ENCODE data around the gene AMACR.

AMACR gene

DNA sequence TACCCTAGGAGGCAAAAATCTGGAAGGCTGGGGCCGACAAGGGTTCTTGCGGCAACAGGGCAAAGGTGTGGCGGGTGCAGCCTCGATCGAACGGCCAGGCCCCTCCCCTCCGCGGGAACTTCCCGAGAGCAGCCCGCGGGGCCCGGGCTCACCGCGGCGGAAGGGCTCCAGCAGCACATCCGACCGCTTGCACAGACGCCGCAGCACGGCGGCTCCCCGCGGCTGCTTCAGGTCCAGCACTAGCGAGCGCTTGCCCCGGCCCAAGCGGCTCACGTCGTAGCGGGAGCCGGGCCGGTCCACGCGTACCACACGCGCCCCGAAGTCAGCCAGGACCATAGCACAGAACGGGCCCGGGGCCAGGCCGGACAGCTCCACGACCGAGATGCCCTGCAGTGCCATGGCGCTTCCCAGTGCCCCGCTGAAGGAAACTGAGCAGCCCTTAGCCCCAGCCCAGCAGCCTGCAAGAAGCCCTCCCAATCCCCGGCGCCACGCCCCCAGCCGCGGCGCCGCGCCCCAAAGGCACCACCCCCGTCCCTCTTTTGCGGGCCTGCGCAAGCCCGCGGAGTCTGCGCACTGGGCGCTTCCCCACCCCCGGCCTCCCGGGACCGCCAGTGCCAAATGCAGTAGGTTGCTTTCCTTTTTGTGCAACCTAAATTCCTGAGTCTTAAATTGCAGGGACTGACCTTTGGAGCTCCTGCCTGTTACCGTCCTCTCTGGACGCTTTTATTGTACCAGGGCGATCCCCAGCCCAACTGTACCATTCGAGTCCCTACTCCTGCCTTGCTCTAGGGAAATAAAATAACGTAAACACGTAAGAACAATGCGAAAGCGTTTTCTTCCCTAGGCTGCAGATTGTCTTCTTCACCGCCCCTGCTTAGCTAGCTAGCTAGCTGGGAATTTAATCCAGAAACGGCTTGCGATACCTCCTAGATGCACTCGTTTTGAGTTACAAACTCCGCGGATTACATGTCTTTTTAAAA lies at the start of gene AMACR:
Gene AMACR (minus strand): TSS at position 430 of the 980 bp plus-strand sequence. CDS start 31 bp downstream, at position 399.
- peak; percentile 86 for DNase-seq

DNA sequence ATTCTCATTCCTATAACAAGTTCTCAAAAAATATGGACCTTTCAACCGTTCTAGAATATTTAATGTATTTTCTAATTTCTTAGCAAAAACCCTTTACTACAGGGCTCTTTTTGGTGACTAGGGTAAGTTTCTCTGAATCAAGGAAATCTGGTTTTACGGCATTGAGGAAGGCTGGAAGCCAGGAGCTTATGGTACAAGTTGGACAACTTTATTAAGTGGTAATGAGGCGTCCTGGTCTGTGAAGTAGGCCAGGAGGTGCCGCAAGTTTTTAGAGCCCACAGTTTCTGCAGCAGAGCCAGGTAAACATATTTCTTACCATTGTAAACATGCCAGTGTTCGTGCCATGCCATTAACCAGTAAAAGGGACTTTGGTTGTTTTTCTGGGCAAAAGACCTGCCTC lies 49.7 kb upstream of the AMACR start:
- DNase-seq, result no peak

DNA sequence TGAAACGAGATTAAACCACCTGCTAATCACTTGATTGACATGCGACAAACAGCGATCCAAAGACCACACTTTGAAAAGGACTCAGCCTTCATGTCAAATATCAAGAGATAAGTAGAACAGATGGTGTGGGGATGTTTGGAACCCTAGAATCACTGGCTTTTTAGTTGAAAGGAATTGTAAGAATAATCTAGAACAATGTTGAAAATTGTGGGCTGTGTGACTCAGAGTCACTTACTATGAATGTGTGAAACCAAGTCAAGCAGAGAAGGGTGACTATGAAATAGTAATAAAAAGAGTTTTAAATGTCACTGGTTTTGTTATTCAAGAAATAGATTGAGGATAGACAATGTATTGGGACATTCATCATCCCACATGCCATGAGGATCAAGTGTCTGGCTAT lies 49.3 kb upstream of the AMACR start:
- no peak for DNase-seq

DNA sequence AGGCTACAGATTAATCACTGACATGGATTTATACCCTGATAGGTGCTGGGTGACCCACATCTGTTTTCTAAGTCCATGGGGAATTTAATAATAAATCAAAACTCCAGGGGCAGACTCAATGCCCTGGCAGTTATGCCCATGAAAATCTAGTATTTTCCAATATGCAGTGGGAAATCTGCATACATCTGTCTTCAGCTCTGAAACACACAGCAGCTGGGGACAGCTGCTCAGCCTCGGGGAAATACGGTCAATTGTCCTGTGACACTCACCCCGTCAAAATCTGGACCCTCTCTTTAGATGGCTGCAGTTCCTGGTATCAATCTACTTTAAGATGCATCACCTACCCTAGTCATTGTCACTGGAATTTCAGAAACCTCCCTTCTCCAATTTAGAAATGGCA lies 47.8 kb upstream of the AMACR start:
- no peak for DNase-seq

DNA sequence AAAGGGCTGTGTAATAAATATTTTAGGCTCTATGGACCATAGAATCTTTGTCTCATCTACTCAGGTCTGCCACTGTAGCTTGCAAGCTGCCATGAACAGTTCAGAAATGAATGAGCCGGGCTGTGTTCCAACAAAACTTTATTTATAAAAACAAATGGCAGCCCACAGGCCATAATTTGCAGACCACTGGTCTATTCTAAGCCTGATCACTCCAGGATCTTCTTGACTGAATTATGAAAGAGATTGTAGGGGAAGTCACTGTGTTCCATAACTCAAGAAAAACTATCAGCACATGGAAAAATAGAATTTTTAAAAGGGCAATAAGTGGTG lies 46.5 kb upstream of the AMACR start:
- DNase-seq, result no peak

DNA sequence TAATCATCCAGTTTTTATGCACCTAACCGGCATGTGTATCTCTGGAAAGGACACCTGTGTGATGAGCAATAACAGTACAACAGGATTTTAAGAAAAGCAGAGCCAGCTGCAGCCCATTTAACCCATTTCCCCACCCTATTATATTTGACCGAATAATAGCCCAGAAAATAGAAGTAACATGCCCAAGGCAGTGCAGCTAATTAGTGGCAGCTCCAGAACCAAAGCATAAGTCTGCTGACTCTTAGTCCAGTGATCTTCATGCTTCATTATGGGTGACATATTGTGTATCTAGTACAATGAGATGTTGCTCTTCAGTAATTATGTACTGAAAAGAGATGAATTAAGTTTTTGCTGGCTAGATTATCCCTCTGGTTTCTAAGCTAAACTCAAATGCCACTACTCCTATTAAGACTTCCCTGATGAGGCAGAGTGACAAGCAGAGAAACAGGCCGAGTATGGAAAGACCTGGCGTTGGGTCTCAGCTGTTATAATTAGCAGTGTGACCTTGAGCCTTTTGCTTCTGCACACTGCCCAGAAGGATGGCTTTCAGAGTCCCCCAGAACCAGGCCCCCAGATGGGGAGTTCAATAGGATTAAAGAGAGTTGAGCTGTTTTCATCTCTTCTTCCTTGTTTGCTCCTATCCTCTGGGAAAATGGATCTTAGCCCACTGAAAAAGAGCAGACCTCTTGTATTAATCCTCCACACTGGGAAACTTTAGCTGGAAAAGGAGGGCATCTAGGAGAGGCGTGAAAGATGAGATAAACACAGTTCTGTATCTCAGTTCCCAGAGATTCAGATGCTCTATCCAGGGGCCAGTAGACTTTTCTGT lies 45.9 kb upstream of the AMACR start:
- DNase-seq, result no peak

DNA sequence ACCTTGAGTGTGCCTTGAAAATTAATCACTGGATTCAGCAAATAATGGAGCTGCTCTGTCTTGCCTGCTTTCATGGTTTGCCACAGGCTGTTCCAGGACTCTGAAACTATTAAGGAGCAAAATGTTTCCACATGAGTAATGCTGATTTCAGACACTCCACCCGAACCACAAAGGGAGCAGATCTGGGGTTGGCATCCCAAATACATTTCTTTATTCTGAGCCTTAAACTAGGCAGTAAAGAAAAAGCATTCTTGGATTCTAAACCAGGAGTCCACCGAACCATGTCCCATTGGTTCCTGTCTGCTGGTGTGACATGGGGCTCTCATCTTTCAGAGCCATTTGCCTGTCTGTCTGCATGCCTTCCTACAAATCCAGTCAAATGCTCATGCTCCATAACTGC lies 45.3 kb upstream of the AMACR start:
- DNase-seq, result no peak

DNA sequence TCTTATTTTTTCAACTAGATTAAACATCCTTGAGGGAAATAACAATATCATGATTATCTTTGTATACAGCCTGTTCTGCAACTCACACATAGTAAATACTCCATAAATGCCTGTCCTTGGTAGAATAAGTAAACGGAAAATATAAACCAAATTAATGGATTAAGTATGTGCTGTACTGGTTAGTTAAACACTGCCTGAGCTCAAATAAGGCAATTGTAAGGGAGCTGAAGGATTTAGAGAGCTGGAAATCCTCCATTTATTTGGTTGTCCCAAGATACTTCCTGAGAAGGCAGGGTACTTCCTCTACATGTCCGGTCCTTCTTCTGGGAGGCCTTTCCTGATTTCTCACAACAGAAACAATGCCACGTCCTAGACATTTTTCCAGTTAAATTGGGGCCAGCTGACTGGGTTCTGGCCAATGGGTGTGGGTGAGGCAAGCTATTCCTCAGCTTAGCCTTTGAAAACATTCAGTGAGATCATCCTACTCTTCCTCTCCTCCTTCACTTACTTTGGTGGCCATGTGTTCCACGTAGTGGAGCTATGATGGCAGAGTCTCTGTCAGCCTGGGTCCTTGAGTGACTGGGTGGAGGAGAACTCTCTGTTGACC lies 43.6 kb upstream of the AMACR start:
- DNase-seq, result no peak

DNA sequence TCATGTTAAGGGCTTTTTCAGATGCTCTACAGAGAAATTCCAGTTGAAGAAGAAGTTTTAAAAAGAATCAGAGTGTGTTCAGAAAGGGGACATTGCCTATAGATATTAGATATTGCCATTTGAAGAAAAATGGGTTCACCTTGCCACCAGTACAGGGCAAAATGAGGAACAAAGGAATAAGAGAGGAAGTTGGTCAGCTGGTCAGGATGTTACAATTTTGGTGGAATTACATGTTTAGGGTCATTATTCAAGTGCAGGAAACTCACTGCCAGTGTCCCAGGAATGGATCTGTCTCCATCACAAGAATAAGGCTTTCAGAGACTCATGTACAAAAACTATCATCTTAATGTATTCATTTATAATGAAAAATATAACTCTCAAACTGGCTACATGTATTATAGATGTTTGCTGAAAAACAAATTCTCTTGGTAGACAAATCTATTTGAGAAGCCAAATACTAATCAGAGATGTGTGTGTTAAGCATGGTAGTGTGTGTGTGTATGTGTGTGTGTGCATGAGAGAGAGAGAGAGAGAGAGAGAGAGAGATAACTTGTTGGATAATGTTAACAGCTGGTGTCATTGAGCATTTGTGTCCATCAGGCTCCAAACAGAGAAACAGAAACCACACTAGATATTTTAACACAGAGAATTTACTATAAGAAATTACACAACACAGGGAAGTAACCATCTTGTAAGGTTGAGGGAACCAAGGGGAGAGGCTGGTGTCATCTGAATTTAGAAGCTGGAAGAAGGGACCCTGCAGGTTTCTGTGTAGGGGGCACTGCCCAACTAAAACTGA lies 40.1 kb upstream of the AMACR start:
- DNase-seq, result no peak

DNA sequence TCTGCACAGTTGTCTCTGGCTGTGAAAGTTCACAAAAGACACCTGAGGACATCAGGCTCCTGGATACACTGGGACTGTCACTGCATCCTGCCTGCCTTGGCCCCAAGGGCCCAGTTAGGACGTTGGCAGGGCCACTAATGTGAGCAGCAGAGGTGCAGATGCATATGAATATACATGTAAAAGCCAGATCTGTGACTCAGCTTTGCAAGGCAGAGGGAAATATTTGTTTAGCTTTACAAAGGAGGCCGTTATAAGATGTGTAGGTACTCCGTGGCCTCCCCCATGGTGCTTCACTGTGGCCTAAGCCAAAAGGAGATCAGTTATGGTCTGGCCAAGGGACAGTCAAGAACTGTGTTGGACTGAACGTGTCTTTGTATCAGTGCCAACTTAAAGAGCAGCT lies 39.3 kb upstream of the AMACR start:
- no peak for DNase-seq

DNA sequence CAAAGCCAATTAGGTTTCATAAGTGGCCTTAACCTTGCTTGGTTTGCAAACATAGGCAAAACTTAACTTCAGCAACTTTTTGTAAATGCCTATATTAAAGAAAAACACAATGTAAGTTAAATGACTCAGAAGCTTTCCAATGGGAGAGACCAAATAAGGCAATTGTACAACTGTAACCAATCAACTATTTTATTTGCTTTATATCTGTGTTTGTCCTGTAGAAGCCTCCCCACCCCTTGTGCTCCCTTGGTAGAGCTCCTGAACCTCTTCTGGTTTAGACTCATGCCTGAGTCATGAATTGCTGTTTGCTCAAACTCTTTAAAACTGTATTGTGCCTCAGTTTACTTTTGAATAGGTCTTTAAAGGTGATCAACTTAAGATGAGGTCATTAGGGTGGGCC lies 38.1 kb upstream of the AMACR start:
- no peak for DNase-seq

DNA sequence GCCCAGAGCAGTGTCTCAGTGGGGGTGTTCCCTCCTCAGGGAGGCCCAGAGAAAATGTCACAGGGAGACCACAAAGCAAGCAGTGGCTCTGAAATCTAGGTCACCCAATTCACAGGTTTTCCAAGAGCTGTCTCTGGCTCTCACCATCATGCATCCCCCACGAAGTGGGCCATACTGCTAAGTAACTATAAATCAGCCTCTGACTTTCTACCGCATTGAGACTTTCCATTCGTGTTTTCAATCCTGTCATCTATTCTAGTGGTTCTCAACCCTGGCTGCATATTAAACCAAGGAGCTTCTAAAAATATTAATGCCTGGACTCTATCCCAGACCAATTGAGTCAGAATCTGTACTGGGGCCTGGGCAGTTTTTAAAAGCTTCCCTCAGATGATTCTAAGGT lies 37.2 kb upstream of the AMACR start:
- DNase-seq, result no peak

DNA sequence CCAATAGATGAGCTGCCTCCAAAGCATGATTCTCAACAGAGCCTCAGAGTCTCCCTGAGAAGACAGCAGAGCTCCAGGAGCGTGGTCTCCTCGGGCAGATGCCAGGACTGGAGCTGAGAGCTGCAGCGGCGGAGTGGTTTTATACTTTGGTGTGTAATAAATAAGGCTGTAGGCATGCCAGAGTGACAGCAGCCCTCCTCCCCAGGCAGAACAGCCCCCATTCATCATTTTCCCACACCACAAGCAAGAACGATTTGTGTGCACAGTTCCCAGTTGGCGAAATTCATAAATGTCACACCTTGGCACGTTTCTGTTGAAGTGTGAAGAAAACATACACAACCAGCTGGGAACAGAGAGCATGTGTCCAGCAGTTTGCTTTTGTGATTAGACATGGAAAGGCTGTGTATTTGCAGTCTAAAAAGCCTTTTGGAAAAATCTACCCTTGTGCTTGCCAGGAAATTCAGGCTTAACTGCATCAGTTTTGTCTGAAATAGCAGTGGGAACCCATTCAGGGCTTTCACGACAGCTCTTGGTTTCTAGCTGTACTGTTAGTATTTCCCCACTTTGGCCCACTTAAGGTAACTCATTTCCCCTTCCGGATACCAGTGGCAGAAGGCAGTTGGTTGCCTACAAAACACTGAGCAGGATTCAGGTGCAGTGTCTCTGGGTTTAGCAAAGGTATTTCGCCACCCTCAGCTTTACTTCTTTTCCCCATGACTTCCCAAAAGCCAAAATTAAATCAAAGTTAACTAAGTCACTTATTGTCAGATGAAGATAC lies 35.4 kb upstream of the AMACR start, which contains the start of gene C1QTNF3:
Gene C1QTNF3 (minus strand): TSS at position 115 of the 778 bp plus-strand sequence. CDS start 88 bp downstream, at position 27.
- no peak for DNase-seq

DNA sequence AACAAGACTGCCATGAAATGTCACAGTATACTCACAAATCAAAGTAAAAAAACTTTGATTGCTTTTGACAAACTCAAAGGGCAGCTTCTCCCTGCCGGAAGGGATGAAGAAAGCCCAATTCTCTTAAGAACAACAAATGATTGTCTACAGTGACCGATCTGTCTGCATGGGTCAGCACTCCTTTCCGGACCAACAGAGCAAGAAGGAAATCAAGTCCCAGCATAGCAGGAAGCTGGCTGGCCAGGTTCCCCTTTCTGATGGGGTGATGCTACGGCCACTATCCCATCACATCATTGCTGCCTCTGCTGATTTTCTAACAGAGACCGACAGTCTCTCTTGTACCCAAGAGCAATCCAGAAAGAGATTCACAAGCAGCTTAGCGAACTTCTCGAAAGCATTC lies 34.5 kb upstream of the AMACR start:
- no peak for DNase-seq

DNA sequence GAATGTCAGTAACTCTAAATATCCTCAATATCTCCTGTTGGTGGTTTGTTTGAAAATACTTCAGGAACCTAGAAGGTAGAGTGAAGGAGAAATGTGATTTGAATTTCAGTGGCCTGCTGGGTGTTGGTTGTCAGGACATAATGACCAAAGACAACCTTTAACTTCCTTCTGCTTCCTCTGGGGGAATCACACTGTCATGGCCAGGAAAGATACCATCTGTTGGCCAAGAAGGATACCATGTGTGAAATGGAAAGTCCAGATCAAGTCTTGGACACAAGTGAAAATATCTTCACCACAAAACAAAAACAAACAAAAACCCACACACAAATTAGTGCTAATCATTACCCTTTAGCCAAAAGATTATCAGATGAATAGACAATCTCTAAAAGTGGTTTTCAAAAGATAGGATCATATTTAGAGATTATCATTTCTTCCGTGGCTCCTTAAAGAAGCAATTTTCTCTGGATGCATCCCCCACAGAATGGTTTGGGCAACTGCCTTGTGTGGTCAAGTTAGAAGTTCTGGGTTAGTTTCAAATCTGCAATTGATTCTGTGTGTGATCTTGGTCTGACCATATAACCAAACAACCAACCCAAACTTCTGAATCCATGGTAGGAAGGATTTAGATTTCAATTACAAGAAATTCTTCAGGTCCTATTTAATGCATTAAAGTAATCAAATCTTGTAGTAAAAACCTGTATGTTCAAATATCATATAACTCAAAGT lies 33.6 kb upstream of the AMACR start:
- DNase-seq, result no peak

DNA sequence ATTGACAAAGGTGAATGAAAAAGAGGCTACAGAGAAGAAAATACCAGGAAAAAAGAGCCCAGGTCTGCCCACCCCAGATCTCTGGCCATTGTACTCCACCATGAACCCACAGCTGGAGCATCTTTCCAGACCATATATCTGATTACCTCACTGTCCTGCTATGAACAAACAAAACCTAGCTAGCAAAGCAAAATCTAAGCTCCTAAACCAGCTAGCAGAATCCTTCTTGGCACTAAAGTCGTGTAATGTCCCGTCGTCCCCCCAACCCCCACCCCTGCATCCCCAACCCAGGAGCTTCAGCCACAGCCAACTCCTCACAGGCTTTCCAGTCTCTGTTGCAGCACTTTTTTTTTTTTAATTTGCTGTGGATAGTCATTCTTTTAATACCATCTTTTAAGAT lies 32.6 kb upstream of the AMACR start:
- DNase-seq, result no peak

DNA sequence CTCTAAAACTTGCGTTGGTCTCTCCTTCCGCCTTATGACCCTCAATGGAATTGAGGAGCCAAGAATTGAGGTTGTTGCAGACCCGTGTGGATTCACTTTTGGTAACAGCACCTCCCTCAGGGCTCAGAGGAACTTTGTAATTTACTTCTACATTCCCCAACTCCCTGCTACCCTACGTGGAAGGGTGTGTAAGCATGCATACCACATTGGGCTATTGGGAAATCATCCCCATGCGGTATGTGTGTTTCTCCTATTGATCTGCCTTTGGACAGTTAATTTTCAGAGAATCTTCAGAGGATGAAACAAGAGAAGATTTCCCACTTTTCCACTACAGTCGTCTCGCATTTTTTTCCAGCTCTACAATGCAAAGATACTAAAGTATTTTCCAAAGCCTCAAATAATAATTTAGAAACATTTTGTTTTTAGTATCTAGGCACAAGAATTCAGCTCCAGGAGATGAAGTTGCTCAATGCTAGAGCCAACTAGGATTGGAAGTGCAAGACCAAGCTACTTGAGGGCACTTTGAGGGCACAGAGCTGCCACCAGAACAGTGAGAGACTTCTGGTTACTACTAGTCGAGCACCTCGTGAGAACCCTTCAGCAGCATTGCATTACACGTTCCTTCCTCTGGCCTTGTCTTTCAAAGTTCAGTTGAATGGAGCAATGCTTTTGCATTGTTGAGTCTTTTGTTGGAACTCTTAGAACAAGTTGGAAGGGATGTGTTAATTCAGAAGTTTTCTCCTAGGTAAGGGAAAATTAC lies 31.7 kb upstream of the AMACR start:
- DNase-seq, result no peak

DNA sequence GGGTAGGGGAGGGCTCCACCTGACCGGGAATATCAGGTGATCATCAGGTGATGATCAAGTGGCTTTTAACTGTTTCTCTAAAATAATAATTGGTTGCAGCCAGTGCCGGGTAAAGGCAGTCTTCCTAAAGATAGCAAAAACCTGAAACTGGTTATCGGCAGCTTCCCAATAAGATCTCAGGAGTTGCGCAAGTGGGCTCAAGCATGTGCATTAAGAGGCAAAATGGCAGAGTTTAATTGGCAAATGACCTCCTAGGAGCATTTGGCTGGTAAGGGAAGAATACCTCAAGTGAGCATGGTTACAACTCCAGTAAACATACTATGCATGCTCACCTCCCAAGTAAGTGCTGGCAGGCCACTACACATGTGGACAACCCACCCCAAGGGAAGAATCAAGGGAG lies 31.0 kb upstream of the AMACR start:
- DNase-seq, result no peak

DNA sequence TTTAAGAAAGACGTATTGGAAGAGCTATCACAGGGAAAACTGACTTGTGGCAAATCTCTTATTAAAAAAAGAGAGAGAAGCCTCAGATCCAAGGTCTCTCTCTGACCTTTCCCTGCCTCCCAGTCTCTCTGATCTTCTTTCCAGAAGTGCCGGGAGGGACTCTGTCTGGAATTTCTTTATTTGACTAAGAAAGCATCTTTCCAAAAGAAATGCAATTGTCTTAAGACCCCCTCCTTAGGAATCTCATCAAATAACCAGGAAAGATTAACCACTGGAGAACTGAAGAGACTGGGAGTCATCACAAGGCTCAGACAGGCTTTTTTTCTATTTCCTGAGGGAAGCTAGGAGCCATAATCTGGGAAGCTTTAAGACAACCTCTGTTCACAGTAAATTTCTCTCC lies 30.5 kb upstream of the AMACR start:
- no peak for DNase-seq

DNA sequence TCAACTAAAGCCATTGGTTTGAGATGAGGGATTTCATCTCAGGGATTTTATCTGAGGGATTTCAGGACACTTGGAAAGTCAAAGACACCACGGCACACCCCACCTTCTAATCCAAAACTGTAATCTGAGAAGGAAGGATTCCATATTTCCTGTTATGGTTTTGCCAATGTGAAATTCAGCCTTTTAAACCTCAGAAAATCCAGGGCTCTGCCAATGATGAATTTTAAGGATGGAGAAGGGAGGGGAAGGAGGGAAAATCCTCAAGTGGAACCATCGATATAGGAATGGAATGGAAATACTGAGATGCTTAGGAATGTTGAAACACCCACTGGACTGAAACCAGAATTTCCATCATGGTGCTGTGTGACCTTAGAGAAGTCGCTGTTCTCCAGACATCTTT lies 29.9 kb upstream of the AMACR start:
- DNase-seq, result no peak

Data from NCI-H1694 treated with DMSO at 0.1 percent for 48 hours (cell line).